Camera-type eye (tissue), 1 donor: ENCODE measurements around the gene TSPAN19. TPM values are rescaled to one million over a fixed set of nuclear protein-coding genes. Genes with fewer than 3 reads are reported as not detected.

Experiments
- total RNA-seq: library from RNA; depleted of rRNA; stranded (reverse); fragments of >200 nt; gene quantifications from one replicate; pipeline ENCODE4 v1.2.3, GENCODE V29; 2014

Gene TSPAN19
- total RNA-seq, result 0.22 TPM

DNA sequence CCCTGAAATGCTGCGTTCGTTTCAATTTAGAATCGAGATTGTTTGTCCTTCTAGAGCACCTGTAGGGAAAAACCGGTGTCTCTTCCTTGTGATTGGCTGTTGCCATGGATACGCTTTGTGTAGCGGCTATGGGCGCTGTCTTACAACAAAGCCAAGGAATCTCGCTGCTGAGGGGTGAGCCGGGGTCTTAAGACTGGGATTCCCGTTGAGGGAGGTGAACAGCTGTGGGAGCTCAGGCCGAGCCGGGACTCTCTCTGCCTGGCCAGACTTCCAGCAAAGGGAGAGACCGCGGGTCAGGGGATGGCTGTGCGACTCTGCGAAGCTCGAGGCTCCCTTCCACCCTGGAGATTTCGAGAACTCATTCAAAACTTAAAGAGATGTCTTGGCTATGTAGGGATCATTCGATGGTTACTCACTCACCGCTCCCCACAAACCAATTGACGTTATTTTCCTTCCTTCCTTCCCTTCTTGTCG is at the start of gene TSPAN19, which contains the start of gene LRRIQ1:
TSPAN19 (minus strand) TSS at position 44 of the 474 bp plus-strand sequence. CDS start 6,331 bp downstream, outside the sequence.
LRRIQ1 (plus strand) TSS at position 118 of the 474 bp plus-strand sequence. CDS start 1,826 bp downstream, outside the sequence.

Other genes starting within 250 kb of the TSPAN19 start
- 71.4 TPM for gene SLC6A15, start 123.5 kb downstream of the TSPAN19 start, total RNA-seq
- 10.1 TPM for gene LRRIQ1, start 74 bp upstream of the TSPAN19 start, total RNA-seq
- 13.0 TPM for gene ALX1, start 243.9 kb upstream of the TSPAN19 start, total RNA-seq